ENCODE measurements around the gene SLCO4A1.

SLCO4A1 gene

GRCh38 chr20:62653373-62653772, 11.1 kb downstream of the SLCO4A1 start:
- no peak for DNase-seq (ENCODE audit: low spot score)

GRCh38 chr20:62653951-62654685, 11.8 kb downstream of the SLCO4A1 start:
- DNase-seq (ENCODE audit: low spot score), result no peak

DNA sequence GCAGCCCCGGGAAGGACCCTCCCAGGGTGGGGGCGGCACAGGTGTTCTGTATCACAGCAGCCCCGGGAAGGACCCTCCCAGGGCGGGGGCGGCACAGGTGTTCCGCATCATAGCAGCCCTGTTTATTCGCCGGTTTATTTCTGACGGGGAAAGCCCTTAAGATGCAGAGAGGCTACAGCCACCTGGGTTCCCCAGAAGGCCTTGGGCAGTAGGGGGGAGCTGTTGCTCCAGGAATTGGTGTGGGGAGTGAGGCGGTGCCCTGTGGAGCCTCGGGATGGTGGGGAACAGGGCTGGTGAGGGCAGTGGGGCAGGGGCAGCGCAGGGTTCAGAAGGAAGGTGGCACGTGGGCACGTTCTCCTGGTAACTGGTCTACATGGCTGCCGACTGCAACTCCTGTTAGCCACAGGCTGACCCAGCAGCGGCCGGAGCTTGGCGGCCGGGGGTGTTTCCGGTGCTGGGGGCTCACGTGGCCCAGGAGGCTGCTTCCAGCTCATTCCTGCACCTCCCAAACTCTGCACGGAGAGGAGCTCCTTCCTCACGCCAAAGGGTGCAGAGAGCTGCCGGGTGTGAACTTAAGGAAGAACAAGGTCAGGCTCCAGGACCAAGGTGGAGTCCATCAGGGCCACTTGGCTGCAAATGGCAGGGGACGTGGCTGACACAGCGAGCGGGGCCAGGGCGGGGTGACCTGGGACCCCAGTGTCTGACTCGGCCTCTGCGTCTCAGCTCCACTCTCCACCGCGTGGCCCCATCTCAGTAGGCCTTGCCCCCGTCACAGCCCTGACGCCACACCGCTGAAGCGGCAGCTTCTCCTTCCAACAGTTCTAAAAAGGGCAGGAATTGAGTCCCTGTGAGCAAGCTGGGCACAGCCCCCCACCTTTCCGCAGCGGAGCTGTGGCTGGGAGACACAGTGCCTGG, 13.2 kb downstream of the SLCO4A1 start:
- no peak for DNase-seq (ENCODE audit: low spot score)

GRCh38 chr20:62656197-62656918, 14.1 kb downstream of the SLCO4A1 start:
- no peak for DNase-seq (ENCODE audit: low spot score)

GRCh38 chr20:62656919-62657588, 14.8 kb downstream of the SLCO4A1 start:
- no peak for DNase-seq (ENCODE audit: low spot score)

- DNase-seq (ENCODE audit: low spot score), result no peak
Observed at GRCh38 chr20:62657589-62657942, 15.3 kb downstream of the SLCO4A1 start.

- DNase-seq (ENCODE audit: low spot score), result no peak
Observed at GRCh38 chr20:62657956-62658355, 15.7 kb downstream of the SLCO4A1 start.

- no peak for DNase-seq (ENCODE audit: low spot score)
Observed at GRCh38 chr20:62658593-62659178, 16.4 kb downstream of the SLCO4A1 start.

GRCh38 chr20:62659488-62660239, 17.4 kb downstream of the SLCO4A1 start:
- no peak for DNase-seq (ENCODE audit: low spot score)

- DNase-seq (ENCODE audit: low spot score), result no peak
Observed at GRCh38 chr20:62660240-62660615, 17.9 kb downstream of the SLCO4A1 start.

GRCh38 chr20:62660768-62661167, 18.5 kb downstream of the SLCO4A1 start:
- no peak for DNase-seq (ENCODE audit: low spot score)

DNA sequence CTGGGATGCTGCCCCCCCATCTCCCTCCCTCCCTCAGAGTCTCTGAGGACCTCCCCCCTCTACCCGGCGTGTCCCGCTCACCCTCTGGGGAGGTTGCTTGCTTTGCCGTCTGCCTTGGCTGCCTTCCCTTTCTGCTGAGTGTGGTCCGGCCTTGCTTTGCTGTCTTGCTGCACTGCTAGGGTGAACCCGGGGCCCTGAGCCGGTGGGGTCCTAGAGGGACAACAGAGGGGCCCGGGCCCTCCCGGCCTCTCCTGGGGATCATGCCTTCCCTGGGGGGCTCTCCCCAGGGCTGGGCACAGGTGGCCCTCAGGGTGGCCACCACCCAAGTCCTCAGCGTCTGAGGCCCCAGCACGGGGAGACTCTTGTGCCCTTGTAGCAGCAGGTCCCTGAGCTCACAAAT, 19.3 kb downstream of the SLCO4A1 start:
- no peak for DNase-seq (ENCODE audit: low spot score)

DNA sequence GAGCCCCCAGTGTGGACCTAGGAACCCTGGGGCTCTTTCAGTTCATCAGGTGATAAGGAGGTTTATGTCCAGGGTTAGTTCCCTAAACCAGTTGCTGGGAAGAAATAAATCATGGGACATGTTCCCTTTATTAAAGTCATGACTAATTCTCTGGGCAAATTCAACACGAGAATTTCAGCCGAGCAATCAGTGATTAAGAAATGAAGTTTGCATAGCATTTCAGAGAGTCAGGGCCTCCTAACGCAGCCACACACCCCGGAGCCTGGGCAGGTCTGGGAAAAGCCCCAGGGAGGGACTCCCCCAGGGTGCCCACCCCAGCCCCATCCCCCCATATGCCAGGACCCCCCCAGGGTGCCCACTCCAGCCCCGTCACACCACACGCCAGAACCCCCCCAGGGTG, 20.1 kb downstream of the SLCO4A1 start:
- no peak for DNase-seq (ENCODE audit: low spot score)

GRCh38 chr20:62663145-62664018, 21.1 kb downstream of the SLCO4A1 start:
- no peak for DNase-seq (ENCODE audit: low spot score)

GRCh38 chr20:62664019-62664971, 22.0 kb downstream of the SLCO4A1 start:
- DNase-seq (ENCODE audit: low spot score), result no peak

- DNase-seq (ENCODE audit: low spot score), result no peak
Observed at GRCh38 chr20:62665153-62665754, 23.0 kb downstream of the SLCO4A1 start.

DNA sequence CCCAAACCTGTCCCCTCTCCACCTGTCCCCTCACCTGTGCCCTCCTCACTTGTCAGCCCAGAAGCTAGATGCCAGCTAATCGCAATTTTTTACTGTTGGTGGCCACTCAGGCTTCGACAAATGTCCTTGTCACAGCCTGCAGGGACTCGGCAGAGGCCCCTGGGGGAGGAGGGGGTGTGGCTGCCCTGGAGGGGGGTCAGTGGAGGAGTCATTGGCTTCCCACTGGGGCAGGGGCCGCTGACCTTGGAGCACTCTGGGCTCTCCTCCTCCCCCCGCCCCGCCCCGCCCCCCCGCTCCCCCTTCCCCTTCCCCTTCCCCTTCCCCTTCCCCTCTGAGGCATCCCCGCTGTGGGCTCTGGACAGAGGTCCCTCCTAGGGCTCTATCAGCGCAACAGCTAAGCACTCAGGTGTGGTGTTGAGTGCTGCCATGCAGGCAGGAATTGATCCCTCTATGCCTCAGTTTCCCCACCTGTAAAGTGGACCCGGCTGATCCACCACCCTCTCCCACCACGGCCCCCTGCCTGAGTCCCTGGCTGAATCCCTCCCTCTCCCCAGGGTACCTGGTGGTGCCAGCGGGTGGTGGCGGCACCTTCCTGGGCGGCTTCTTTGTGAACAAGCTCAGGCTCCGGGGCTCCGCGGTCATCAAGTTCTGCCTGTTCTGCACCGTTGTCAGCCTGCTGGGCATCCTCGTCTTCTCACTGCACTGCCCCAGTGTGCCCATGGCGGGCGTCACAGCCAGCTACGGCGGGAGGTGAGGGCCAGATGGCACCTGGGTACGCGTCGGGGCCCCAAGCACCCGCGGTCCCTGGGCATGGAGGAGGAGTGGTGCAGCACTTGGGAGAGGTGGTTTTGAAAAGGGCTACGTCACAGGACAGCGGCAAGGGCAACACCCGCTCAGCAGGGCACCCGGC, 23.8 kb downstream of the SLCO4A1 start:
- no peak for DNase-seq (ENCODE audit: low spot score)

Data from SW480 (cell line).